ENCODE results near the gene PIP4K2A. TPM values are rescaled to one million over a fixed set of nuclear protein-coding genes. Genes with fewer than 3 reads are reported as not detected.

PIP4K2A gene
- total and polyA plus RNA-seq, 2 of the 8 experiments (the other 6 are each of a cell fraction or from before 2014, with no cell fraction given), result 19.0 to 60.9 TPM

- Histone ChIP-seq H4K91ac (replicated peaks; ENCODE audit: insufficient read length, low read length) (no peak overlapping the region), H3K56ac (replicated peaks; ENCODE audit: insufficient read length, low read depth, low read length) (no peak overlapping the region), H3K14ac (ENCODE audit: insufficient read length) (no peak overlapping the region), H3K18ac (ENCODE audit: extremely low read depth, low read length) (no peak overlapping the region), H3K23ac (ENCODE audit: insufficient read length) (no peak overlapping the region), H4K20me1 (replicated peaks in 1 of 2; ENCODE audit: control insufficient read depth in 1 of 2, insufficient read depth in 2 of 2, low read length in 2 of 2) (peaks cover 0 to 2% of the 10 kb centered on the region in 2 experiments), H2BK120ac (replicated peaks; ENCODE audit: low read depth, low read length) (no peak overlapping the region), H2AK5ac (ENCODE audit: low read depth, low read length) (no peak overlapping the region), H3K4ac (replicated peaks; ENCODE audit: insufficient read length, low read depth, low read length) (no peak overlapping the region), H3K9ac (replicated peaks in 1 of 4; ENCODE audit: extremely low read depth in 1 of 4, low read depth in 3 of 4, low read length in 3 of 4) (no peak overlapping the region), H3K4me2 (ENCODE audit: insufficient read depth in 1 of 2, low read depth in 2 of 2, low read length in 2 of 2) (no peak overlapping the region), H3K79me1 (ENCODE audit: low read depth, low read length) (peaks cover 13% of the 10 kb centered on the region), H3K36me3 (ENCODE audit: control insufficient read depth in 2 of 4, insufficient read depth in 4 of 4, low read length in 3 of 4) (no peaks in the 10 kb centered on the region), H3K4me3 (ENCODE audit: extremely low read depth in 1 of 4, insufficient read depth in 2 of 4, low read depth in 3 of 4, low read length in 4 of 4) (no peak overlapping the region), H3K79me2 (ENCODE audit: control insufficient read depth in 1 of 2, insufficient read depth in 2 of 2, low read length in 2 of 2) (peaks cover 0 to 88% of the 10 kb centered on the region in 2 experiments; a peak in 2 of 4 replicates), H3K9me3 (ENCODE audit: insufficient read depth in 2 of 2, low read depth in 1 of 2, low read length in 1 of 2) (no peaks in the 10 kb centered on the region), H4K5ac (ENCODE audit: insufficient read length, low read depth, low read length) (no peak overlapping the region), H4K8ac (ENCODE audit: extremely low read depth, insufficient read depth, low read length) (no peak overlapping the region), H3K23me2 (ENCODE audit: low read depth, low read length) (no peaks in the 10 kb centered on the region), H2BK20ac (ENCODE audit: low read length) (no peak overlapping the region), H3K27ac (ENCODE audit: low read depth, low read length) (no peak overlapping the region), H2BK15ac (ENCODE audit: low read length) (no peak overlapping the region), H3K4me1 (replicated peaks in 1 of 4; ENCODE audit: control insufficient read depth in 3 of 4, insufficient read depth in 4 of 4, low read length in 3 of 4) (peaks cover 0 to 14% (median 4%) of the 10 kb centered on the region in 4 experiments; a peak in 4 of 7 replicates), H2BK5ac (ENCODE audit: low read depth, low read length) (no peak overlapping the region), H2AFZ (ENCODE audit: low read length) (no peak overlapping the region), H2BK12ac (ENCODE audit: low read depth, low read length) (no peak overlapping the region), H3K27me3 (replicated peaks in 1 of 4; ENCODE audit: control insufficient read depth in 3 of 4, extremely low read depth in 1 of 4, insufficient read depth in 3 of 4, low read length in 3 of 4) (no peaks in the 10 kb centered on the region)
- 97% methylated on average over 4 of the region's 4 CpGs; no CpG with 5 or more reads in 1 of the 2 experiments for WGBS, 2 experiments (ENCODE audit: extremely low coverage in 1 of 2, insufficient coverage in 1 of 2, insufficient read length in 1 of 2, insufficient replicate concordance in 2 of 2, low coverage in 1 of 2, low lambda C conversion rate in 2 of 2, missing lambda C conversion rate in 1 of 2)
- DNase-seq (ENCODE audit: low read depth in 1 of 2, low spot score in 2 of 2) (no peak), FAIRE-seq (no peak)
- CTCF ChIA-PET (ENCODE audit: partially characterized antibody), result interaction anchor here (0.5 to 2.2 kb wide), 4 partner anchors 19 to 648 kb away, joined by 3 to 6 read pairs (median 3); no protein-coding TSS in a partner anchor
- POLR2A ChIA-PET (ENCODE audit: partially characterized antibody), result no interaction called here
- no peak for TF ChIP-seq RFX5 (IDR thresholded peaks at IDR 0.05; ENCODE audit: borderline replicate concordance, low read depth, low read length)
- no peak for TF ChIP-seq KDM4A (IDR thresholded peaks at IDR 0.05; ENCODE audit: low read depth, low read length, severe bottlenecking)
- TF ChIP-seq CHD1 (IDR thresholded peaks at IDR 0.05; ENCODE audit: low read depth, low read length), result no peak
- TF ChIP-seq TCF12 (IDR thresholded peaks at IDR 0.05; ENCODE audit: low read depth, low read length), result no peak
- no peak for TF ChIP-seq CTBP2 (IDR thresholded peaks at IDR 0.05; ENCODE audit: borderline replicate concordance, insufficient read depth, insufficient read length, low read length)
- TF ChIP-seq CEBPB (IDR thresholded peaks at IDR 0.05; ENCODE audit: low read depth, low read length), result no peak
- TF ChIP-seq JUND (IDR thresholded peaks at IDR 0.05; ENCODE audit: low read length), result no peak
- no peak for TF ChIP-seq HDAC2 (IDR thresholded peaks at IDR 0.05; ENCODE audit: borderline replicate concordance in 1 of 2, low read depth in 2 of 2, low read length in 2 of 2)
- no peak for TF ChIP-seq BCL11A (IDR thresholded peaks at IDR 0.05; ENCODE audit: low read depth in 2 of 2, low read length in 2 of 2)
- TF ChIP-seq SRF (IDR thresholded peaks at IDR 0.05; ENCODE audit: low read depth, low read length), result no peak
- no peak for TF ChIP-seq POLR2AphosphoS5 (IDR thresholded peaks at IDR 0.05; ENCODE audit: low read depth, low read length)
- no peak for TF ChIP-seq SIN3A (conservative IDR thresholded peaks at IDR 0.05 in 1 of 2, IDR thresholded peaks at IDR 0.05 in 1 of 2; ENCODE audit: low read depth in 1 of 2, low read length in 2 of 2)
- no peak for TF ChIP-seq CBX8 (IDR thresholded peaks at IDR 0.05; ENCODE audit: borderline replicate concordance, low read depth, low read length)
- no peak for TF ChIP-seq SP2 (IDR thresholded peaks at IDR 0.05; ENCODE audit: low read length)
- no peak for TF ChIP-seq KDM1A (IDR thresholded peaks at IDR 0.05; ENCODE audit: borderline replicate concordance, low read length)
Observed at GRCh38 chr10:22649994-22650393, 64.4 kb downstream of the PIP4K2A start.

Data from H1 (cell line).